A375 (cell line): Measurements from ENCODE around the gene PPIG. TPM values are rescaled to one million over a fixed set of nuclear protein-coding genes. Genes with fewer than 3 reads are reported as not detected.

Experiments
- total RNA-seq: library from RNA; depleted of rRNA; stranded (reverse); fragments of >200 nt; shearing (Covaris generic); gene quantifications from 2 replicates; pipeline ENCODE4 v1.2.3, GENCODE V29; 2014; rRNA removed

The PPIG gene
- total RNA-seq: 7.6 and 9.7 TPM in 2 replicates

DNA sequence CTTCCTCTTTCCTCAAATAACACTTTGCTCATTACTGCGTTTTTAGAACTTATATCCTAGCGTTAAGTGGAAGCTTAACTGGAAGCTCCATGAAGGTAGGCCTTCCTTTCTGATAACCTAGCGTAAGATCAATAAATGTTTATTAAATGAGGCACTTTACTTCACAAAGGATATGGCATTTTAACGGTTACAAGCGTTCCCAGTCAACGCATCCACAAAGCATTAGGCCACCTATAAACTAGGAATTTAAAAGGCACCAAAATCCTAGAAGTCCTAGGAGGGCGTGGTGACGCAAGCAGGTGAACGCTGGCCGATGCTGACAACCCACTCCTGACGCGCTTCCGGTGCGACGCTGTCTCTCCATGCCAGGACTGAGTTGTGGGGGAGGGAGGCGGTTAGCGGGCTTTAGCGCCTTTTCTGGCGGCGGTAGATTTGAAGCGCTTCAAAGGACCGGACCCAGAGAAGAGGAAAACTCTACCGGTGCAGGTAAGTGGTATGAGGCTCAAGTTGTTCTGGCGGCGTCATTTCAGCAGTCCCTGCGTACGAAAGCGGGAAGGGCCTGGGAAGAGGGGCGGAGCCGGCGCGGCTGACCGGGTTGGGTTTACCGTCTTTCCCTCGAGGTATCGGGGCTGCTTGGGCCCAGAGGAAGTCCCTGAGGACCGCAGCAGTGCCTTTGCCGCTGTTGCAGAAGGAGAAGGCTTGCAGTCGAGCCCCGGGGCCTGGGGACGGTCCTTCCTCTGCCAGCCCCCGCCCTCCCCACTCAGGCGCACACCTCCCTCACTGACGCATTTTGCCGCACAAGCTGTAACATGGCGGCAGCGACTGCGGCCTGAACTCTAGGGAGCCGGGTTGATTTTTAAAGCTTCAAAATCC is at the start of gene PPIG:
Gene PPIG, plus strand, starts transcription at position 347 of the 873 bp plus-strand sequence. CDS start 19,691 bp downstream, outside the sequence.

DNA sequence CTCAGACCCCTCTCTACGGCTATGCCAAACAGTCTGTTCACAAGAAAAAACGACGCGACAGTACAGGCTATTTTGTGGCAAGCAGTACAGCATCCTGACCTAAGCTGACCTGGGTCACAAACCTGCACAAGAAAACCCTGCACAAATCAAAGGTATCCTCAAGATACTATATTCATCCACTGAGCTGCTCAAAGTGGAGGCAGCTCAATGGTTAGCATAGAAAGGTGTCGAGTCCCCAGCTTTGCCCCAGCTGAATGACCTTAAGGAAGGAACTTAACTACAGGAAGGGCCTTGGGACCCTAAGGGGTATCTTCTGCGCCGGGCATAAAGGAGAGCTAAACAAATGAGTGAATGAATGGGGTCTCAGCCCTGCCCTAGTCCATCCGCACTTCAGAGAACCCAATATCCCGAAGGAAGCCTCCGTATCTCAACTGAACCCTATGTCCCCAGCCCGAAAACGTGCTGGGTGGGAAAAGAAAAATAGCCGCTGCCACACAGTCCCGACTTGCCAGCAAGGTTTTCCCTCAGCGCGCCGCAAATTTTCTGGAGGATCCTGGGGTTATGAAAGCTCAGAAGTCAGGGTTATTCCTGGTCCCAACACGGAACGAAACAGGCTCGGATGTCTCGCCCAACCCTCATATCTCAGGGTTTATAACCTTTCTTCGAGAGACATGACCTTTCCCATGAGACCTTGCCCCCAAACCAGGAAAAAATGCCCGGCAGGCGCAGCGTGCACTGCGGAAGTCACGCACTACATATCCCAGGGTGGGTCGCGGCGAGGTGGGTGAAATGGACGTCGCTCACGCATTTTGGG is 10.8 kb upstream of the PPIG start, which contains the start of gene FASTKD1:
Gene FASTKD1, minus strand, starts transcription at position 706 of the 814 bp plus-strand sequence. CDS start 1,836 bp downstream, outside the sequence.

Other genes starting within 250 kb of the PPIG start
- gene LRP2, start 221.8 kb upstream of the PPIG start, total RNA-seq: 0.24 TPM in 1 of 2 replicates, not detected in the other
- gene BBS5, start 104.9 kb upstream of the PPIG start, total RNA-seq: 1.9 and 2.3 TPM in 2 replicates
- gene KLHL41, start 74.6 kb upstream of the PPIG start, total RNA-seq: 0.45 TPM in 1 of 2 replicates, not detected in the other
- gene FASTKD1, start 10.5 kb upstream of the PPIG start, total RNA-seq: 3.6 and 9.7 TPM in 2 replicates
- not detected in 2 replicates for gene CFAP210, start 110.1 kb downstream of the PPIG start, total RNA-seq
- 2.8 and 3.0 TPM in 2 replicates for gene PHOSPHO2, start 110.1 kb downstream of the PPIG start, total RNA-seq
- 8.2 and 8.7 TPM in 2 replicates for gene KLHL23, start 149.5 kb downstream of the PPIG start, total RNA-seq
- gene SSB, start 214.5 kb downstream of the PPIG start, total RNA-seq: 49.8 and 70.6 TPM in 2 replicates
- 30.4 and 34.5 TPM in 2 replicates for gene METTL5, start 240.6 kb downstream of the PPIG start, total RNA-seq
- gene UBR3, start 243.1 kb downstream of the PPIG start, total RNA-seq: 4.4 and 5.5 TPM in 2 replicates